Right ventricle myocardium superior (tissue), 1 donor: ENCODE data around the gene ELAC2. TPM values are rescaled to one million over a fixed set of nuclear protein-coding genes. Genes with fewer than 3 reads are reported as not detected.

ENCODE experiments used
- ATAC-seq: fragments of 200-7000 bp; cut with Tn5 transposase; one replicate; pipeline ENCODE4 v1.9.1; 2020; ENCODE audit warnings: mild to moderate bottlenecking; ENCODE audit not compliant: poor library complexity
- DNase-seq: peaks from one replicate; pipeline ENCODE4 v3.0.0-alpha.2; 2020
- intact Hi-C: fragments of 100-400 bp; cut with DNase I; formaldehyde crosslinking; loops from one replicate; pipeline ENCODE4 v1.11.2; 2022
- total RNA-seq: library from RNA; stranded (reverse); fragmentation: NEBNext Ultra II Directional; extraction: Animal tissue kit (Norgen Biotek cat#: 25700); gene quantifications from one replicate; pipeline ENCODE4 v1.2.1, GENCODE V29; 2021
- donor health status: DM: no; HTN: yes; CAD: no; lungs with severe emphysema.

Gene ELAC2
- total RNA-seq, 1 donor from 2014 or later: 62.5 TPM

GRCh38 chr17:13024526-13025257 is 6.9 kb upstream of the ELAC2 start:
- intact Hi-C loops: no loop called here
- DNase-seq (peak; percentile 76), ATAC-seq (peak; percentile 97)

- no peak for DNase-seq
- ATAC-seq: peak; percentile 40
- intact Hi-C loops: no loop called here
Measured at GRCh38 chr17:13024016-13024415, 6.2 kb upstream of the ELAC2 start.

DNA sequence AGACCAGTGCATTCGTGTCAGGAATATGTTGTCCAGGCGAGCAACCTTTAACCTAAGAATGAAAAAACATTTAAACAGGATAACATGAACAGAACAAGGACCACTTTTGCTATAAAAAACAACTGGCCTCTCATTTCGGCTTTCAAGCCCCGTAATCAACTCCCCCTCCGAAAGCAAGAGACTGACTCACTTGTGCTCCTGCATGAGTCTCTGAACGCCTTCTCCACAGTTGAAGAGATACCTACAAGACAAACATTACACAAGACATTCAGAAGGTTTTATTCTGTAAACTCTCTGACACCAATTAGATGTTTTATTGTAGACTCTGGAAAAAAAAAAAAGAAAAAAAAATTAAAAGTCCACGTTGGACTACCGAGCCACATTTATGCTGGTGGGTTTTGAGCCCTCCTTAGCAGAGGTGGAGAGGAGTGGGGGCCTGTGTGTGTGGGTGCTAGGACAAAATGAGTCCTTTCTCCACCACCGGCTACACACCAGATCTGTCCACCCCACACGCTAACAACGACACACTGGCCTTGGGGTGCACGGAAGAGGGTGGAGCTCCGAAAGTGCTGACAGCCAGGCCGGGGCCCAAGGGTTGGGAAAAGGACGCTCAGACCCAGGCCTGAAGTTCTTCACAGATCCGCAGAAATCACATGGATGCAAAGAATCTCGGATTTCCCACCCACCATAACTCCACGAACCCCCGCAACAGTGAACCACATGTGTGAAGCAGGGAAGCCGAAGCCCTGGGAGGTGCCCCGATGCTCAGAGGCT is 759 bp downstream of the ELAC2 start:
- intact Hi-C loops: no loop called here
- ATAC-seq: peak; percentile 32
- DNase-seq: no peak

GRCh38 chr17:13014801-13015200 is 3.0 kb downstream of the ELAC2 start:
- no peak for ATAC-seq
- intact Hi-C loops: no loop called here
- no peak for DNase-seq

GRCh38 chr17:13010959-13011358 is 6.9 kb downstream of the ELAC2 start:
- no peak for DNase-seq
- intact Hi-C loops: no loop called here
- peak; percentile 43 for ATAC-seq

DNA sequence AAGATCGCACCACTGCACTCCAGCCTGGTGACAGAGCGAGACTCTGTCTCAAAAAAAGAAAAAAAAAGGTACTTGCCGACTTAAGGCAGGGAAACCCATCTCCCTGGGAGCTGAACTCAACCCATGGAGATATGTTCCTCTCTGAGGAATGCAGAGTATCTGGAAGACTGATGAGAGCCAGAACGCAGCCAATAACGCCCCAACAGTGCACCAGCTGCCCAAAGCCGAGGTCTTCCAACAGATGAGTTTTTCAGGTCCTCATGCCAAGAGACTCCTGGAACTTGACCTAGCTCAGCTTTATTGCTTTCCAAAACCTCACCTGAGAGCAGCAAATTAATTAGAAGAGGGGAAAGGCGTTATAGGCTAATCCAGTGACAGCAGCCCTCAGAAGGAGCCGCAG is 9.4 kb downstream of the ELAC2 start:
- DNase-seq (no peak), ATAC-seq (no peak)
- intact Hi-C loops: loop anchor here (10.0 kb wide), 3 partner anchors 464 to 824 kb away; no protein-coding TSS in a partner anchor

DNA sequence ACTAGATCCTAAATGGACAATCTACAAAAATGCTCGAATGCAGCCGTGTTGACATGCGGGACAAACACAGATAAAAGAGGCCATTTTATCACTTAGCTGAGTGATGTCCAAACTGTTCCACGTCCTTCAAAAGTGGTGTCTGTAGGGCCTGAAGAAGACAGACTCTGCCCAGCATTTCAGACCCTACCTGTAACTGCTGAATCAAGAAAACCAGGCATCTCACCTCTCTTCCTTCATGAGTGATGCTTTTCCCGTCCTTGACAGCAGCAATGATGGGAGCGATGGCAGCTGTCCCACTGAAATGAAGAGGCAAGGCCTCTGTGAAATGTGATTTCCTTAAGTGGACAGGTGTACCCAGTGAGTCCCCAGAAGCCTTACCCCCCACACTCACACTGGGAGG is 12.3 kb downstream of the ELAC2 start:
- ATAC-seq: no peak
- intact Hi-C loops: loop anchor here (10.0 kb wide), 3 partner anchors 461 to 821 kb away; no protein-coding TSS in a partner anchor

GRCh38 chr17:13004336-13004735 is 13.5 kb downstream of the ELAC2 start:
- DNase-seq: no peak
- ATAC-seq: no peak
- intact Hi-C loops: loop anchor here (10.0 kb wide), 3 partner anchors 460 to 820 kb away; no protein-coding TSS in a partner anchor

More for the DNA sequence above, 12.3 kb downstream of the ELAC2 start:
- no peak for DNase-seq

- intact Hi-C loops: loop anchor here (10.0 kb wide), 3 partner anchors 459 to 819 kb away; no protein-coding TSS in a partner anchor
- ATAC-seq: no peak
- DNase-seq: no peak
Measured at GRCh38 chr17:13003927-13004326, 13.9 kb downstream of the ELAC2 start.

DNA sequence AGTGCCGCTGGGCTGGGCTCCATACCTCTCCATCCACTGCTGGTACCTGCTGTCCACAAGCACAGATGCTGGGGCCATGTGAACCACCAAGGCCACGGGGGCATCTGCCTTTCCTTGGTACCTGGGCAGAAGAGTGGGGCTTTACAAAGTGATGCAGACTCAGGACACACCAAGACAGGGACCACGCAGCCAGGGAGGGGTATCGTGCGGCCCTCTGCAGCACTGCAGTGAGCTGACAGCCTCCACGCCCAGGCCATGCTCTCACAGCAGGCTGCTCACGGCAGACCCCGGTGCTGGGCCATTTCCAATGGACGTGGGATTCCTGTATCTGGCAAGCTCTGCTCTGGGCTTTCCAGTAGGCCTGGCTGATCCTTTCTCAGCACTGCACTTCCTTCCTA is 14.4 kb downstream of the ELAC2 start:
- intact Hi-C loops: loop anchor here (10.0 kb wide), 3 partner anchors 459 to 819 kb away; no protein-coding TSS in a partner anchor
- DNase-seq (no peak), ATAC-seq (peak; percentile 44)

DNA sequence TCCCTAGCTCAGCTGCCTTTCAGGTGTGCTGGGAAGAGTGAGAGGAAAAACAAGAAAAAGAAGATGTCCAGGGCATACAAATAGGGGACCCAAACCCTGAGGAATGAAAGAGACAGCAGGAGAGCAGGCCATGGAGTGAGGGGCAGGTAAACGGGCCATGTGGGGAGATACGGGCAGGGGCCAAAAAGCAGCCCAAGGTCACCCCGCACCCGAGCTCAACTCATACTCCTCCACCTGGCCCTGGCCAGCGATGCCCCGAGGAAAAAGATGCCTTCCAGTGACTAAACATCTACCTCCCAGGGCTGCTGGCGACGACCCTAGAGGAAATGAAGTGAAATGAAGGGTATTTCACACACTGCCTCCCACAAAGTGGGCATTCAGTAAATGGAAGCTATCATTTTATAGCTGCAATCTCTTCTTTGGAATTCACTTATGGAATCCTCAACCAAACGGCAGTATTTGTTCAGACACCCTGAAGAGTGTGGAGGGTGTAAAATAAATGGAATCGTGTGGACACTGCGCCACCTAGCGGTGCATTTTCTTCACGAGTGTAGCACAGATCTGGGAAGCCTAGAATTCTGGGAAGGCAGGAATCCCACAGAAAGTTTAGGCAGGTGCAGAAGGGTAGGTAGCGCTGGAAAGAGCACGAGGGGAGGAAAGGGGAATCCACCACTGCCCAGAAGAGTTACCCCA is 14.9 kb downstream of the ELAC2 start:
- peak; percentile 89 for DNase-seq
- intact Hi-C loops: loop anchor here (10.0 kb wide), 3 partner anchors 458 to 818 kb away; no protein-coding TSS in a partner anchor

GRCh38 chr17:13001991-13002615 is 15.7 kb downstream of the ELAC2 start:
- ATAC-seq (no peak), DNase-seq (no peak)
- intact Hi-C loops: loop anchor here (10.0 kb wide), 3 partner anchors 457 to 817 kb away; no protein-coding TSS in a partner anchor

More for the DNA sequence above, 14.9 kb downstream of the ELAC2 start:
- peak; percentile 95 for ATAC-seq

DNA sequence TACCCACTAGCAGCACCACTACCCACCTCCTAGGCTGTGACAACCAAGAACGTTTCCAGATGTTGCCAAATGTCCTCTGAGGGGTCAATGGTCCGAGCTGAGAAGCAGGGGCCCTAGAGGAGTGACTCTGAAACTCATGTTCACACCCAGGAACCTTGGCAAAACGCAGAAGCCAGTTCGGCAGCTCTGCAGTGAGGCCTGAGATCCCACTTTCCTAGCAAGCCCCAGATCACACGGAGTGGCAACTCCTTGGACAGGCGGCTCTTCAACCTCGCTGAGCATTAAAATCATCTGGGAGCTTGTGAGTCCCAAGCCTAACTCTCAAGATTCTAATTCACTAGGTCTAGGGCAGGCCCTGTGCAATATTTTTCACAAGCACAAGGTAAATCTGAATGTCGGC is 17.3 kb downstream of the ELAC2 start:
- intact Hi-C loops: loop anchor here (10.0 kb wide), 3 partner anchors 456 to 816 kb away; no protein-coding TSS in a partner anchor
- DNase-seq (no peak), ATAC-seq (no peak)

GRCh38 chr17:12998874-12999273 is 19.0 kb downstream of the ELAC2 start:
- intact Hi-C loops: no loop called here
- ATAC-seq: no peak
- DNase-seq: no peak

GRCh38 chr17:12998461-12998860 is 19.4 kb downstream of the ELAC2 start:
- ATAC-seq (no peak), DNase-seq (no peak)
- intact Hi-C loops: no loop called here

GRCh38 chr17:12996941-12997340 is 20.9 kb downstream of the ELAC2 start:
- intact Hi-C loops: no loop called here

GRCh38 chr17:12996357-12996756 is 21.5 kb downstream of the ELAC2 start:
- ATAC-seq (no peak), DNase-seq (no peak)
- intact Hi-C loops: no loop called here

More at GRCh38 chr17:12996941-12997340, 20.9 kb downstream of the ELAC2 start:
- ATAC-seq (no peak), DNase-seq (no peak)

DNA sequence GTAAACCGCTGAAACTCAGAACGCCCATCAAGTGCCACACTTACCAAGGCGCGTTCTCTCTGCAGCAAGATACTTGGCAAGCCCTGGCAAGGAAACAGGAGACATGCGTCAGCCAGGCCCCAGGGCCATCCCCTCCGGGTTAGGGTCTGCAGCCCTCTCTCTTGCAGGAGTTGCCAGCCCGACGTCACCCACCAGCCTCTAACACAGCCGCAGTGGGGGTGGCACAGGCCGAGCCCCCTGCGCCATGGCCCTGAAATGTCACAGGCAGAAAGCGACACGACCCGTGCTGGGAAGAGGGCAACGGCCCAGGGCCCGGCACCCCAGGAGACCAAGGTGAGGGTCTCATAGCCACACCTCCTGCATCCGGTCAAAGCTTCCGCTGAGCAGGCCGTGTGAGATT is 21.9 kb downstream of the ELAC2 start:
- DNase-seq (no peak), ATAC-seq (no peak)
- intact Hi-C loops: no loop called here
